Measurements from ENCODE around the gene KIF16B. TPM values are rescaled to one million over a fixed set of nuclear protein-coding genes. Genes with fewer than 3 reads are reported as not detected.
A peak's percentile ranks its signal among the peaks of the same experiment; 100 is the strongest.

The KIF16B gene
- total RNA-seq, 1 donor: 13.4 TPM

DNA sequence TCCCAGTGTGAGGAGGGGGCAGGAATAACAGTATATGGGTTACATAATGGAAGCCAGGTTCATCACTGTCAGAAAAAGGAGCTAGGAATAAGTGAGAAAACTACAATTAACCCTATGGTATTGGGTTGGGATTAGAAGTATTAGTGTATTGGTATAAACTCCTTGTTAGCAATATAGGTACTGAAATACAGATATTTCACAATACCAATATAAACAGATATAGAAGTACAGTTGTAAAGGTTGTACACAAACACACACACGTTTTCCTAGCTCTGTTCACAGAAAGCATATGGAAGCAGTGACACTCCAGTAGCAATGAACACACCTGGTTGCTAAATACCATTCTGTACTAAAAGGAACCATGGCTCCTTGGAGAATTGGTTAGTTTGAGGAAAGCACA is 148.5 kb downstream of the KIF16B start:
- TF ChIP-seq CTCF (IDR thresholded peaks at IDR 0.05; ENCODE audit: insufficient read depth, low read depth, low read length): no peak
- H3K4me3 ChIP-seq (ENCODE audit: low read depth, low read length): no peak overlapping the region
- no peak for DNase-seq (ENCODE audit: low read depth)

GRCh38 chr20:16423311-16424212 is 149.7 kb downstream of the KIF16B start:
- no peak overlapping the region for H3K4me3 ChIP-seq (ENCODE audit: low read depth, low read length)
- peak; percentile 32 for DNase-seq (ENCODE audit: low read depth)
- no peak for TF ChIP-seq CTCF (IDR thresholded peaks at IDR 0.05; ENCODE audit: insufficient read depth, low read depth, low read length)

- no peak for DNase-seq (ENCODE audit: low read depth)
- TF ChIP-seq CTCF (IDR thresholded peaks at IDR 0.05; ENCODE audit: insufficient read depth, low read depth, low read length): no peak
- H3K4me3 ChIP-seq (ENCODE audit: low read depth, low read length): no peak overlapping the region
Measured at GRCh38 chr20:16419138-16419715, 154.0 kb downstream of the KIF16B start.

DNA sequence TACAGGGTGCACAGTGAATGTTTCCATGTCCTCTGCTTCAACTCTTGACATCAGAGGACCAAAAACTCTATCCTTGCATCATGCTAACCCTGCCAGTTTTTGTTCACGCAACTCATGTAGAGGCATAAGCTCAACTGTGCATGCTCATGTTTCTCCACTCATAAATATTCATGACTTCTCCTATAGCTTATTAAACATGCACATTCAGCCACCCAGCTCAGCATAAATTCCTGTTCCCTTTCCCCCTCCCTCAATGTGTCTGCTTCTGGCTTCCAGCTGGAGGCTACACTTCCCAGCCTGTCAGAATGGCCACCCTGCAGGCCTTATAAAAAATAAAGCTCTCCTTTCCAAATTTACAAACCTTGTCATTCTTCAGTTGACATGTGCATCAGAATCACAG is 154.6 kb downstream of the KIF16B start:
- no peak for DNase-seq (ENCODE audit: low read depth)
- no peak for TF ChIP-seq CTCF (IDR thresholded peaks at IDR 0.05; ENCODE audit: insufficient read depth, low read depth, low read length)
- no peak overlapping the region for H3K4me3 ChIP-seq (ENCODE audit: low read depth, low read length)

DNA sequence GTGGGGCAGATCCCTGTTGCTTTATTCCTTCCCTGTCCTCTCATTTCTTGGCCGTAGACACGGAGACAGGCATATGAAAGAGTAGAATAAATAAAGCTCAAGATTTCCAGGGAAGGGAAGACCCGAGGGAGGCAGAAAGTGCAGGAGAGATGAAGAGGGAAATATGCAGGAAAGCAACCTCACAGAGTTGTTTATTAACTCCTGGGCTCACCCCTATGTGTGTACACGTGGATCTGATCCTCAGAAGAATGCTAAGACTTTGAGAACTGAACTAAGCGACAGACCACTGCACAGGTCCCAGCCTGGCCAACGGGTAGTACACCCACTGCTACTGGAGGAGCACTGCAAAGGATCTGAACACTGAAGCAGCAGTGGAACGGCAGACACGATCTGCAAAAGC is 156.2 kb downstream of the KIF16B start:
- TF ChIP-seq CTCF (IDR thresholded peaks at IDR 0.05; ENCODE audit: insufficient read depth, low read depth, low read length): no peak
- DNase-seq (ENCODE audit: low read depth): no peak

GRCh38 chr20:16415071-16416053 is 157.9 kb downstream of the KIF16B start:
- no peak for DNase-seq (ENCODE audit: low read depth)
- no peak overlapping the region for H3K4me3 ChIP-seq (ENCODE audit: low read depth, low read length)
- no peak for TF ChIP-seq CTCF (IDR thresholded peaks at IDR 0.05; ENCODE audit: insufficient read depth, low read depth, low read length)

More for the DNA sequence above, 156.2 kb downstream of the KIF16B start:
- no peak overlapping the region for H3K4me3 ChIP-seq (ENCODE audit: low read depth, low read length)
